Neuron (in vitro differentiated cells): ENCODE measurements around the gene THAP4.

Source experiments
- H2AFZ ChIP-seq: one replicate; pipeline ENCODE4 v1.6.1; 2013; ENCODE audit warnings: low read depth, mild to moderate bottlenecking, inconsistent platforms, low read length, moderate library complexity
- H3K27me3 ChIP-seq: one replicate; pipeline ENCODE4 v1.6.1; 2013; ENCODE audit warnings: low read length; ENCODE audit not compliant: insufficient read depth
- H3K36me3 ChIP-seq: one replicate; pipeline ENCODE4 v1.6.1; 2013; ENCODE audit warnings: low read length; ENCODE audit not compliant: insufficient read depth
- H3K4me1 ChIP-seq: one replicate; pipeline ENCODE4 v1.6.1; 2013; ENCODE audit warnings: low read length; ENCODE audit not compliant: insufficient read depth
- H3K4me3 ChIP-seq: 2 replicates; pipeline ENCODE4 v1.5.1; 2013; ENCODE audit warnings: mild to moderate bottlenecking, low read length, moderate library complexity
- H3K9me3 ChIP-seq: one replicate; pipeline ENCODE4 v1.6.1; 2013; ENCODE audit warnings: low read length

Gene THAP4

GRCh38 chr2:241641631-241642030 lies 4.7 kb upstream of the THAP4 start:
- H3K9me3 ChIP-seq = peaks cover 11% of the 10 kb centered on the region
- peaks cover 15% of the 10 kb centered on the region for H3K36me3 ChIP-seq
- no peak overlapping the region for H2AFZ ChIP-seq
- peaks cover 9% of the 10 kb centered on the region for H3K4me1 ChIP-seq
- H3K27me3 ChIP-seq = no peaks in the 10 kb centered on the region
- H3K4me3 ChIP-seq = no peak overlapping the region

GRCh38 chr2:241640165-241640795 lies 3.3 kb upstream of the THAP4 start:
- Histone ChIP-seq H3K4me3 (no peak overlapping the region), H2AFZ (no peak overlapping the region), H3K36me3 (peaks cover 10% of the 10 kb centered on the region), H3K4me1 (peaks cover 13% of the 10 kb centered on the region), H3K9me3 (peaks cover 8% of the 10 kb centered on the region), H3K27me3 (no peaks in the 10 kb centered on the region)

- Histone ChIP-seq H3K4me3 (peak overlapping the region; percentile 93), H3K4me1 (peaks cover 13% of the 10 kb centered on the region), H3K9me3 (peaks cover 7% of the 10 kb centered on the region), H2AFZ (no peak overlapping the region), H3K36me3 (peaks cover 8% of the 10 kb centered on the region), H3K27me3 (no peaks in the 10 kb centered on the region)
Observed at GRCh38 chr2:241639385-241639784, 2.4 kb upstream of the THAP4 start.

- Histone ChIP-seq H2AFZ (no peak overlapping the region), H3K4me1 (peaks cover 13% of the 10 kb centered on the region), H3K9me3 (peaks cover 7% of the 10 kb centered on the region), H3K36me3 (peaks cover 6% of the 10 kb centered on the region), H3K4me3 (peak overlapping the region; percentile 93), H3K27me3 (no peaks in the 10 kb centered on the region)
Observed at GRCh38 chr2:241638940-241639339, 2.0 kb upstream of the THAP4 start.

- peak overlapping the region; percentile 93 for H3K4me3 ChIP-seq
- no peak overlapping the region for H2AFZ ChIP-seq
- no peaks in the 10 kb centered on the region for H3K27me3 ChIP-seq
- H3K36me3 ChIP-seq = peaks cover 15% of the 10 kb centered on the region
- H3K4me1 ChIP-seq = peaks cover 13% of the 10 kb centered on the region
- H3K9me3 ChIP-seq = peaks cover 7% of the 10 kb centered on the region
Observed at GRCh38 chr2:241637795-241638660, 1.1 kb upstream of the THAP4 start.

GRCh38 chr2:241636182-241637017 lies 558 bp downstream of the THAP4 start:
- peaks cover 13% of the 10 kb centered on the region for H3K4me1 ChIP-seq
- H3K4me3 ChIP-seq = peak overlapping the region; percentile 93
- H2AFZ ChIP-seq = no peak overlapping the region
- H3K36me3 ChIP-seq = peaks cover 31% of the 10 kb centered on the region
- H3K27me3 ChIP-seq = no peaks in the 10 kb centered on the region
- peaks cover 7% of the 10 kb centered on the region for H3K9me3 ChIP-seq

GRCh38 chr2:241635756-241636155 lies 1.2 kb downstream of the THAP4 start:
- peaks cover 13% of the 10 kb centered on the region for H3K4me1 ChIP-seq
- H3K36me3 ChIP-seq = peaks cover 33% of the 10 kb centered on the region
- no peaks in the 10 kb centered on the region for H3K27me3 ChIP-seq
- H2AFZ ChIP-seq = no peak overlapping the region
- H3K9me3 ChIP-seq = peaks cover 7% of the 10 kb centered on the region
- peak overlapping the region; percentile 93 for H3K4me3 ChIP-seq

- Histone ChIP-seq H3K4me3 (no peak overlapping the region), H2AFZ (no peak overlapping the region), H3K4me1 (peaks cover 7% of the 10 kb centered on the region), H3K27me3 (no peaks in the 10 kb centered on the region), H3K9me3 (no peaks in the 10 kb centered on the region), H3K36me3 (peaks cover 37% of the 10 kb centered on the region)
Observed at GRCh38 chr2:241633561-241633960, 3.4 kb downstream of the THAP4 start.

- Histone ChIP-seq H3K36me3 (peaks cover 45% of the 10 kb centered on the region), H3K9me3 (no peaks in the 10 kb centered on the region), H2AFZ (no peak overlapping the region), H3K4me3 (no peak overlapping the region), H3K27me3 (no peaks in the 10 kb centered on the region), H3K4me1 (peaks cover 4% of the 10 kb centered on the region)
Observed at GRCh38 chr2:241632478-241633325, 4.3 kb downstream of the THAP4 start.

- Histone ChIP-seq H3K9me3 (peaks cover 2% of the 10 kb centered on the region), H3K27me3 (no peaks in the 10 kb centered on the region), H3K4me3 (no peak overlapping the region), H2AFZ (no peak overlapping the region), H3K36me3 (peaks cover 53% of the 10 kb centered on the region), H3K4me1 (no peaks in the 10 kb centered on the region)
Observed at GRCh38 chr2:241629762-241630435, 7.1 kb downstream of the THAP4 start.

- peaks cover 2% of the 10 kb centered on the region for H3K9me3 ChIP-seq
- no peaks in the 10 kb centered on the region for H3K4me1 ChIP-seq
- no peaks in the 10 kb centered on the region for H3K27me3 ChIP-seq
- no peak overlapping the region for H2AFZ ChIP-seq
- H3K4me3 ChIP-seq = no peak overlapping the region
- H3K36me3 ChIP-seq = peaks cover 46% of the 10 kb centered on the region
Observed at GRCh38 chr2:241627675-241628074, 9.3 kb downstream of the THAP4 start.

GRCh38 chr2:241620419-241620769 lies 16.6 kb downstream of the THAP4 start:
- Histone ChIP-seq H3K9me3 (peaks cover 3% of the 10 kb centered on the region), H3K4me1 (no peaks in the 10 kb centered on the region), H3K27me3 (no peaks in the 10 kb centered on the region), H3K36me3 (peaks cover 21% of the 10 kb centered on the region), H2AFZ (no peak overlapping the region), H3K4me3 (no peak overlapping the region)
